Glutamatergic neuron (in vitro differentiated cells): ENCODE results near the gene EEF1AKMT4. TPM values are rescaled to one million over a fixed set of nuclear protein-coding genes. Genes with fewer than 3 reads are reported as not detected.
A peak's percentile ranks its signal among the peaks of the same experiment; 100 is the strongest.

Experiments
- DNase-seq: peaks from one replicate; pipeline ENCODE4 v3.0.0; 2022
- H3K27ac Mint-ChIP-seq: one replicate; pipeline ENCODE4 v1.8.0; 2020; ENCODE audit warnings: mild to moderate bottlenecking, mixed read lengths, inconsistent platforms; ENCODE audit not compliant: unreplicated experiment
- H3K27me3 Mint-ChIP-seq: one replicate; pipeline ENCODE4 v1.8.0; 2020; ENCODE audit warnings: mild to moderate bottlenecking, moderate library complexity, mixed read lengths, inconsistent platforms; ENCODE audit not compliant: unreplicated experiment
- H3K36me3 Mint-ChIP-seq: one replicate; pipeline ENCODE4 v1.8.0; 2020; ENCODE audit warnings: mild to moderate bottlenecking, mixed read lengths, inconsistent platforms; ENCODE audit not compliant: unreplicated experiment
- H3K4me1 Mint-ChIP-seq: one replicate; pipeline ENCODE4 v1.8.0; 2020; ENCODE audit warnings: mild to moderate bottlenecking, low read depth, mixed read lengths, inconsistent platforms; ENCODE audit not compliant: unreplicated experiment
- H3K4me3 Mint-ChIP-seq: one replicate; pipeline ENCODE4 v1.8.0; 2020; ENCODE audit warnings: mild to moderate bottlenecking, mixed read lengths, inconsistent platforms; ENCODE audit not compliant: unreplicated experiment
- H3K9me3 Mint-ChIP-seq: one replicate; pipeline ENCODE4 v1.8.0; 2020; ENCODE audit warnings: mild to moderate bottlenecking, moderate library complexity, mixed read lengths, inconsistent platforms; ENCODE audit not compliant: unreplicated experiment
- total RNA-seq: library from RNA; stranded (reverse); fragmentation: NEBNext Ultra II Directional; extraction: Animal tissue kit (Norgen Biotek cat#: 25700); gene quantifications from one replicate; pipeline ENCODE4 v1.2.1, GENCODE V29; 2021; ENCODE audit not compliant: unreplicated experiment
- TF ChIP-seq, protein P1 (sequence below): fragments of 200-600 bp; sonication (generic); IDR thresholded peaks from one replicate; pipeline ENCODE4 v1.5.0; 2021; ENCODE audit not compliant: partially characterized antibody, unreplicated experiment

Gene EEF1AKMT4
- total RNA-seq, 1 donor from 2014 or later: 1.7 TPM

DNA sequence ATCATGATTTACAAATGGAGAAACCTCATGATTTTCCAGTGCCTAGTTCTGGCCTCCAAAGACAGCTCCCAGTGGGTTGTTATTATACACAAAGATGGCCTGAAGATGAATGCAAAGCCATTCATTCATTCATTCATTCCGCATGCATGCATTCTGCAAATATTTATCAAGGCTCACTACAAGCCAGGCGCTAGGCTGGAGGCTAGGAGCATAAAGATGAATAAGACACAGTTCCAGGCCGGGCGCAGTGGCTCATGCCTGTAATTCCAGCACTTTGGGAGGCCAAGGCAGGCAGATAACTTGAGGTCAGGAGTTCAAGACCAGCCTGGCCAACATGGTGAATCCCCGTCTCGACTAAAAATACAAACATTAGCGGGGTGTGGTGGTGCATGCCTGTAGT is 47.1 kb downstream of the EEF1AKMT4 start:
- Mint-ChIP-seq H3K4me3 (no peak overlapping the region), H3K36me3 (no peaks in the 10 kb centered on the region), H3K27me3 (peaks cover 4% of the 10 kb centered on the region), H3K4me1 (peaks cover 6% of the 10 kb centered on the region), H3K27ac (no peak overlapping the region), H3K9me3 (peaks cover 2% of the 10 kb centered on the region)
- TF ChIP-seq, protein P1, sequence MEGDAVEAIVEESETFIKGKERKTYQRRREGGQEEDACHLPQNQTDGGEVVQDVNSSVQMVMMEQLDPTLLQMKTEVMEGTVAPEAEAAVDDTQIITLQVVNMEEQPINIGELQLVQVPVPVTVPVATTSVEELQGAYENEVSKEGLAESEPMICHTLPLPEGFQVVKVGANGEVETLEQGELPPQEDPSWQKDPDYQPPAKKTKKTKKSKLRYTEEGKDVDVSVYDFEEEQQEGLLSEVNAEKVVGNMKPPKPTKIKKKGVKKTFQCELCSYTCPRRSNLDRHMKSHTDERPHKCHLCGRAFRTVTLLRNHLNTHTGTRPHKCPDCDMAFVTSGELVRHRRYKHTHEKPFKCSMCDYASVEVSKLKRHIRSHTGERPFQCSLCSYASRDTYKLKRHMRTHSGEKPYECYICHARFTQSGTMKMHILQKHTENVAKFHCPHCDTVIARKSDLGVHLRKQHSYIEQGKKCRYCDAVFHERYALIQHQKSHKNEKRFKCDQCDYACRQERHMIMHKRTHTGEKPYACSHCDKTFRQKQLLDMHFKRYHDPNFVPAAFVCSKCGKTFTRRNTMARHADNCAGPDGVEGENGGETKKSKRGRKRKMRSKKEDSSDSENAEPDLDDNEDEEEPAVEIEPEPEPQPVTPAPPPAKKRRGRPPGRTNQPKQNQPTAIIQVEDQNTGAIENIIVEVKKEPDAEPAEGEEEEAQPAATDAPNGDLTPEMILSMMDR: no peak
- DNase-seq: no peak

DNA sequence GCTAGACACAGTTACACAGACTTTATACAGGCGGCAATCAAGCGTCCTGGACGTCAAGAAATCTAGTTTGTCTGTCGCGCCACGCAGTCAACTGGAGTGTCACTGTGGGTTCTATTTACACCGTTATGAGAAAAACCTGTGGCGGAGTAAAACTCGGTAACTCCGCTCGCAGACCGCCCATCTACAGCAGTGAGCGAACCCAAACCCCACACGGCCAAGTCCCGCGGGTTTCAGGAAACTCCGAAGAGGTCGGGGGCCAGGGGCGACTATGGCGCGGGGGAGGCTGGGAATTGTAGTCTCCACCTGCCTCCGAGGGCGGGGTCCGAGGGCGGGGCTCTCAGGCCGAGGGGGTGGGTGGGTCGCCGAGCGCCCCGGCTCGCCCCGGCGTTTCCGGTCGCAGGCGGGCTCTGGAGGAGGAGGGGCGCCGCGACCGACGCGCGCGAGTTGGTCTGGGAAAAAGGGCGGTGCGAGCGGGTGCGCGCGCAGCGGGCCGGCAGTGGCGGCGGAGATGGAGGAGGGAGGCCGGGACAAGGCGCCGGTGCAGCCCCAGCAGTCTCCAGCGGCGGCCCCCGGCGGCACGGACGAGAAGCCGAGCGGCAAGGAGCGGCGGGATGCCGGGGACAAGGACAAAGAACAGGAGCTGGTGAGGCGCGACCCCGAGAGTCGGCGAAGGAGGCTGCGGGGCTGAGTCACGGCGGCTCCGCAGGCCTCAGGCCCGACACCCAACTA is 49.5 kb downstream of the EEF1AKMT4 start, which contains the start of gene PSMD2:
Gene PSMD2, plus strand, starts transcription at position 483 of the 729 bp plus-strand sequence. Its CDS starts 26 bp downstream, at position 509.
- Mint-ChIP-seq H3K27me3 (peaks cover 4% of the 10 kb centered on the region), H3K9me3 (peaks cover 2% of the 10 kb centered on the region), H3K27ac (peak within 1 kb of the TSS; percentile 64), H3K4me1 (peaks cover 6% of the 10 kb centered on the region), H3K4me3 (peak within 1 kb of the TSS; percentile 91), H3K36me3 (no peaks in the 10 kb centered on the region)
- DNase-seq: peak; percentile 99
- TF ChIP-seq, protein P1: peak; percentile 9

DNA sequence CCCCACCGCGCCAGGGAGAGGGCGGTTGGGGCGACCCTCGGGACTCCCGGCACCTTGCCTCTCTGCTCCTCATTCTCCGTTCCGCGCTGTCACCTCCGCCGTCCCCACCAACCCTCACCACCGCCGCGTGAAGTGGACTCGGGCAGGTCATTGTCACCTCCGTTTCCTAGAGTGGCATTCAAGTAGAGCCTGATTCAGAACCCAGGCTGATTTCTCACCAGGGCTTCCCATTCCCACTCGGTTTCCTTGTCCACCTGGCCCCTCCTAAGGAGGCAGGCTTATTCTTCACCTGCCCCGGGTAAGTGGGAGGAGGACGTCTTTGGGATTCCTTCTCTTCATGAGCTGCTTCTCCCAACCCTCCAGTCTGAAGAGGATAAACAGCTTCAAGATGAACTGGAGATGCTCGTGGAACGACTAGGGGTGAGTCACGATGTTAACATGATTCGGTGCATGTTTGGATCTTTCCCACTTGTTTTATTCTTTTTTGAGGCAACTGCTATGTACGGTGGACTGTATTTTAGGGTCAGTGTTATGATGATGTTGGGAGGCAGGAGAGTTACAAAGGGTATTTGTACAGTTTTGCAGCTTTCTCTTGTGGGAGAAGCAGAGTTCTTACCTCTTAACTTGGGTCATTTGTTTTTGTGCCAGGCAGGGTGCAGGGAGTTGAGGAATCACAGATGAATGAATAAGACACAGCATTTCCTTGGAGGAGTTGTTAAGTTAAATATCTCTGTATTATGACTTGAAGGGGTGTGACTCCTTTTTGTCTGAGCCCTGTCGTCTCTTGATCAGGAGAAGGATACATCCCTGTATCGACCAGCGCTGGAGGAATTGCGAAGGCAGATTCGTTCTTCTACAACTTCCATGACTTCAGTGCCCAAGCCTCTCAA is 50.3 kb downstream of the EEF1AKMT4 start:
- peaks cover 6% of the 10 kb centered on the region for H3K4me1 Mint-ChIP-seq
- peak overlapping the region; percentile 91 for H3K4me3 Mint-ChIP-seq
- peak overlapping the region; percentile 15 for H3K27ac Mint-ChIP-seq
- TF ChIP-seq, protein P1: no peak
- H3K27me3 Mint-ChIP-seq: peaks cover 4% of the 10 kb centered on the region
- peaks cover 2% of the 10 kb centered on the region for H3K9me3 Mint-ChIP-seq
- H3K36me3 Mint-ChIP-seq: no peaks in the 10 kb centered on the region
- no peak for DNase-seq

DNA sequence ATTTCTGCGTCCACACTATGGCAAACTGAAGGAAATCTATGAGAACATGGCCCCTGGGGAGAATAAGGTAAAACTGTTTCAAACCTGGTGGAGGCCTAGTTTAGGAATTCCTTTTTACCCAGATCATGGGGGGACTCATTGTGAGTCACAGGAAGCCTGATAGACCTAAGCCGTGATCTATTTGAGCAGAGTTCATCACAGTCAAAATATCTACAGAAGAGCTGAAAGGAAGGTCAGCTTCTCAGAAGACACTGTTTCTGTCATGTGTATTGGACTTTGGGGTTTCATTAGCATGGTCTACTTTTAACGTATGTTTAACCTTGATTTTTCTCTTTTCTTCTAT is 50.9 kb downstream of the EEF1AKMT4 start:
- no peak for DNase-seq
- H3K9me3 Mint-ChIP-seq: peaks cover 2% of the 10 kb centered on the region
- H3K27ac Mint-ChIP-seq: no peak overlapping the region
- TF ChIP-seq, protein P1: no peak
- H3K36me3 Mint-ChIP-seq: no peaks in the 10 kb centered on the region
- H3K4me1 Mint-ChIP-seq: peaks cover 6% of the 10 kb centered on the region
- H3K4me3 Mint-ChIP-seq: peak overlapping the region; percentile 91
- H3K27me3 Mint-ChIP-seq: peaks cover 4% of the 10 kb centered on the region

DNA sequence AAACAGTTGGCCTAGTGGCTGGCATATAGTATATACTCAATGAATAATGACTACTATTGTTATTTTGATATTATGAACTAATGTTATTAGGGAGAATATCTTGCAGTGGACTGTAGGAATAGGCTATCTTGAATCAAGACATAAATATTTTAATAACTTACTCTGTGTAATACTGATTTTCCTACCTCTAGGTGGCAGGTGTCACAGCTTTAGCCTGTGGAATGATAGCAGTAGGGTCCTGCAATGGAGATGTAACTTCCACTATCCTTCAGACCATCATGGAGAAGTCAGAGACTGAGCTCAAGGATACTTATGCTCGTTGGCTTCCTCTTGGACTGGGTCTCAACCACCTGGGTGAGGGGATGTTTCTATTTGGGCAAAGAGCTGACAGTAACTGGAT is 56.1 kb downstream of the EEF1AKMT4 start:
- Mint-ChIP-seq H3K27ac (no peak overlapping the region), H3K9me3 (no peaks in the 10 kb centered on the region), H3K4me1 (no peaks in the 10 kb centered on the region), H3K27me3 (peaks cover 2% of the 10 kb centered on the region), H3K4me3 (no peak overlapping the region), H3K36me3 (peaks cover 4% of the 10 kb centered on the region)
- no peak for DNase-seq
- TF ChIP-seq, protein P1: no peak
